GM19035 (cell line): ENCODE measurements around the gene AHCYL1.
"Not testable (repeated sequence)": the region's sequence is repeated elsewhere in the genome, so short reads cannot be mapped to it uniquely, and the experiment has no call there.

Experiments
- ATAC-seq: cut with Tn5 transposase; IDR thresholded peaks from one replicate; pipeline ENCODE4 v1.9.1; 2021; ENCODE audit not compliant: unreplicated experiment

The AHCYL1 gene

GRCh38 chr1:109996476-109996875, 11.9 kb downstream of the AHCYL1 start:
- ATAC-seq: no peak

DNA sequence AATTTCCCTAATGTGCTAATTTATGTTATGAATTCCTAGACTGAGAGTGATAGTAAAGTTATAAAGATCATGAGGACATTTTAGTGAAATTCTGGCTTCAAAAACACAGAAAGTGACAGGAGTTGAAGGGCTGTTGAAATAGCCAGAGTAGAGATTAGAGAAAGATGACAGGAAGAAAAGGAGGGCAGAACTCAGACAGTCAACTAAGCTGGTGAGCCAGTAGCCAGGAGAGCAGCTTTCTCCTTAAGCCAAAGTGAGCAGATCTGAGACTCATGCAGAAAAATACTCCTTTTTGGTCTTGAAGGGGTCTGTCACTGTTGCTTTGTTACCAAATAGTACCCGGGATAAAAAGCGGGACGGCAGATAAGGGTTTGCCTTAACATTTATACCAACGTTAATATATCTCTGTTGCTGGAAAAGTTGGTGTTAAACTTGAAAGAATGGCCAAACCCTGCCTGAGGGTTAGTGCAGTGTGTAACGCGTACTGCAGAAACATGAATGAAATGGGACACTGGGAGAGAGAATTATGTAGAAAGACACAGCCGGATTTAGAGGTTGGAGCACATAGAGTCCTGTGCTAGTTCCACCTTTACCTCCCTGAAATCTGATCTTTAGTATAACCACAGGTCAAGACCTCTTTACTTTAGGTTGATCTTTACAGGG, 12.8 kb downstream of the AHCYL1 start:
- ATAC-seq: no peak

- no peak for ATAC-seq
Measured at GRCh38 chr1:109997867-109998229, 13.3 kb downstream of the AHCYL1 start.

- ATAC-seq: no peak
Measured at GRCh38 chr1:110002695-110003094, 18.1 kb downstream of the AHCYL1 start.

DNA sequence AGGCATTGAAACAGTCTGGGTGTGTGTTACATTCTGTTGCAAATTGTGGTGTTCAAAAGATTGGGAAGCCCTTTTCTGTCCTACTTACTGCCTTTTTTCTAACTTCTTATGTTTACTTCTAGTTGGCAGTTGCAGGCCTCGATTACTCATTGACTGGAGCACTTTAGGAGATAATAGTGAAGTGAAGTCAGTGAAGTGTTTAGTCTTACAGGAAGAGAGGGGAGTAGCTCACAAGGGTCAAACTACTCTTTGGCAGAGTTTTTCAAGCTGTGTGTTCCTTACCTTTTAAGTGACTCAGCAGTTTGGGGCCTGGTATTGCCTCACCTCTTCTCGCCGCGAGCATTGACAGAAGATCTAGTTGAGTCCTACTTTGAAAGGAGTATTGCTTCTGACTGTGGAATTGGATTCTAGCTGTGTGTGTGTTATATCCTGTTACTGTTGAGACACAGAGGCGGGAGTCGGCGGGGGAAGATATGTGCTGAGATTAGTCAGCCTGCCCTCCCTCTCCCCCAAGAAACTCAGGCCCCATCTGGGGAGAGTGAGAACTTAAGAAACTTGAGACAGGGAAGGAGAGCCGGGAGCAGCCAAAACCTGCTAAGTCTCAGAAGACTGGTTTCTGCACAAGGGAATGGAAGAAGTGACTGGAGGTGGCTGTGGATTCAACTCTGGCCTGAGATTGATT, 19.3 kb downstream of the AHCYL1 start:
- ATAC-seq: peak; percentile 54

- no peak for ATAC-seq
Measured at GRCh38 chr1:110004583-110004982, 20.0 kb downstream of the AHCYL1 start.

GRCh38 chr1:110005971-110006370, 21.4 kb downstream of the AHCYL1 start:
- ATAC-seq: no peak

GRCh38 chr1:110006516-110006915, 22.0 kb downstream of the AHCYL1 start:
- ATAC-seq: no peak

DNA sequence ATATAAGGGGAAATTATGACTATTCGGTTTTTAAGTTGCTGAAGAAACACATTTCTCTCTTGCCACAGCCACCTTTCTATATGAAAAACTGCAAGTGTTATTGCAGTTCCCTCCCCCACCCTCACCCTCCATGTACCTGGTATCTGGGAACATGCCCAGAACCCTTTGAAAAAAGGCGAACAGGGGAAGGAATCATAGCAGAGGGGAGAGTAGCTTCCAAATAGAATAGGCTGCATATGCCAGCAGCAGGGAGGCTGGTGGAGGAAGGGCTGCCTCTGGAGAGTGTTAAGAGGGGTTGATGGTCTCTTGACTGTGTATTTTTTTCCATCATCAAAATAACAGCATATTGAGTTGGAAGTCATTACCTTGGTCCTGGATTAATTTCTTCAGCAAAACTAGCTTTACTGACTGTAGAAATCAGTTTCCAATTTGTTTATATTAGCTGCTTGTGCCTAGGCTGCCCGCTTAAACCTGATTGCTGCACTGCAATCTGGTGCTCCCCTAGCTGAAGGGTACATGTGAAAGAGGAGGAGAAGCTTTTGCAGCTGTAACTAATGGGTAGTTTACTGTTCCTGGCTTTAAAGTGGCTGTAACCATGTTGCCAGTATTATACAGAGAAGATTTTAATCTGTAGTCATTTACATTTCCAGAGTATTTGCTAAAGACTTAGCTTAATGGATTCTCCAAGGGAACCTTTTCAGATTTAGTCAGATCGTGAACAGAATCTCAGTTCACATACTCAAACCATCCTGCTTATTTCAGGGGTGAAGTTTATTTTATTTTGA, 22.7 kb downstream of the AHCYL1 start:
- ATAC-seq: no peak

GRCh38 chr1:110008971-110009565, 24.5 kb downstream of the AHCYL1 start:
- no peak for ATAC-seq

DNA sequence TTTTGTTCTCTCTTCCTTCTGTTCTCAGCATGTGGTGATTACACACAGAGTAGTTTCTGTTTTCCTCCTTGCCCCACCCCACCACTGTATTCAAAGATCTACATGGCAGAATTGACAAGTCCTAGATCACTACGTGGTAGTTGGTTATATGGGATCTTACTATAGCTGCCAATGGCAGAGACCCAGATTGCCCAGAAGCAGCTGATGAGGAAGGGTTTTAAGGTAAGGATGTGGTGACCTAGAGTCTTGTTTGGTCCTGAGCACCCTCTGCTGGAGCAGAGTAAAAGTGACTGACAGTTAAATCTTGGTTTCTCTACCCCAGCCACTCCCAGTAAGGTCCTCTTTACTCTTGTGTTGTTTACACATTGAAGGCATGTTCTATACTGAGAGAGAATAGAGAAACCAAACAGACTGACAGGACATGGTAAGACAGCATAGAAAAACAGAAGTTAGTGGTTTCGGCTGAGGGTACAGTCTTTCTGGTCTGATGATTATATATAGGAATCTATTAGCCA, 27.0 kb downstream of the AHCYL1 start:
- ATAC-seq: peak; percentile 95

DNA sequence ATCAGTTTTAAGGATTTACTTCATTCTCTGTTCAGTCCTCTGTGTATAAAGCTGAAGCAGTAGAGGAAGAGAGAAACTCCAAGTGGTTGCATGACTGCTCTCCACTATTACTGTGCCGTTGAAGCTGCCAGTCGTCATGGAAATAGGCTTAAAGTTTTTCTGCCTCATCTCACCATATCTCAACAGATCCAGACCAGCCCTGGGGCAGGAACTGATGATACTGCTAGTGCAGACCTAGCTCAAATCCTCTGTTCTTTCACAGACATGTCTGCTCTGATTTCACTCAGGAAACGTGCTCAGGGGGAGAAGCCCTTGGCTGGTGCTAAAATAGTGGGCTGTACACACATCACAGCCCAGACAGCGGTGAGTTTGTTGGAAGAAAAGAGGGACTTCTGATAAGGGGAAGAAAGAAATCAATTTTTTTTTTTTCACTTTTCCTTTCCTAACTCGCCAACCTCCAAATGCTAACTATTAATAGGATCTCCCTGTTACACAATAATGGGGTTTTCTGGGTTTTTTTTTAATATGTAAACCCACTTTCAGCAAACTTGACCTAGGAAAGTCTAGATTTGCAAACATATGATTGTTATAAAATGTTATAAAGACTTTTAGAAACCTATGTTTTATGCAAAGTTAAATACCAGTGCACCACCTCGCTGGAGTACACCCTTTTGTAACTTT, 27.7 kb downstream of the AHCYL1 start:
- ATAC-seq: peak; percentile 69

DNA sequence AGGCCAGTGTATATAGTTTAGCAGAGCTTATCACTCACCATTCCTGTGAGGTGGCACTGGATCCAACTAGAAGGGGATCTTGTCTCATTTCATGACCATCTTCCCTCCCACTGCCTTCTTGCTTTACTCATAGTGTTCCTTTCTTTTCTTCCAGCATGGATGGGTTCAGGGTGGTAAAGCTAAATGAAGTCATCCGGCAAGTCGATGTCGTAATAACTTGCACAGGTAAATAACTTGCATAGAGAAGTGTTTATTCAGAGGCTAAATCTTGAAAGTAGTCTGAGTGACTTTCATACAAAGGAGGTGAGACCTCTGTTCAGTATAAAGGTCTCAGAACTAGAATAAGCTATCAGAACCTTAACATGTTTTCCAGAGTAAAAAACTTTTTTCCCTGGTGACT, 33.2 kb downstream of the AHCYL1 start:
- no peak for ATAC-seq

DNA sequence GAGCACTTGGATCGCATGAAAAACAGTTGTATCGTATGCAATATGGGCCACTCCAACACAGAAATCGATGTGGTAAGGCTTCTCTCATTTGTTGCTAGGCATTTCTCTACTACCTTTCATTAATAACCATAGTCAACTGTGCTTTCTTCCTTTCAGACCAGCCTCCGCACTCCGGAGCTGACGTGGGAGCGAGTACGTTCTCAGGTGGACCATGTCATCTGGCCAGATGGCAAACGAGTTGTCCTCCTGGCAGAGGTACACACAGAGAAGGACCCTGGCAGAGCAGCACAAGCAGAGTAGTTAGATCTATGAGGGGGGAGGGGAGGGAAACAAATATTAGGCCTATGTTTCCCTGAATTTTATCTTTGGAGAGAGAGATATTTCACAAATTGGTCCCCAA, 33.8 kb downstream of the AHCYL1 start:
- ATAC-seq: no peak

DNA sequence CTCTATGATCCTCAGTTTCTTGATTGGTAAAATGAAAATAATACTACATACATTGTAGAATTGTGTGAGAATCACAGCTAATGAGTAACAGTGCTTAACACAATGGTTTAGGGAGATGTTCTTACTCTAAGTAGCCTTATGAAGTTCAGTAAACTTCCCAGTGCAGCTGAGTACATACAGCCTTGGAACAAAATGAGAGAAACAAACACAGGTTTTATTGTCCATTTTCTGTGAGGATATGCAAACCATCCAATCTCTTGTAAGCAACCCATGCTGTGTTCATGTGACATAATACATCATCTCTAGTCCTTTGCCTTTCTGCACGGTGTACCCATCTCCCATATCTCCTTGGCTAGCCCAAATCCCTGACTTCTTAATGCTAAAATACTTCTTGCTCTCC, 35.2 kb downstream of the AHCYL1 start:
- no peak for ATAC-seq

DNA sequence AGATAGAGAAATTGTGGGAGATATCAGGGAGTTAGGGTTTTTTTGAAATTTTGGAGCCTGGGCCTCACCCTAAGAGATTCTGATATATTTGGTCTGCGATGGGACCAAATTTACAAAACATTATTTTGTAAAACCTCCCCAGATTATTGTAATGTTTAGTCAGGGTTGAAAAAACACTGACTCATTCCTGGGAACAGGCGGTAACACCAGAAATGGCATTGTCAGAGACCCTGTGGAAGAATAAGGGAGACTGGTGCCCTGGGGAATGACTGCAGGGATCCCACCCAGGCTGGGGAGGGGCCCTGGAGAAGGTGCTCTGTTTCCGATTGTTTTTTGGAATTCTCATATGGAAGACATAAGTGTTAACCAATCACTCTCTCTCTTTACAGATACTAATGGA, 36.7 kb downstream of the AHCYL1 start:
- ATAC-seq: no peak

DNA sequence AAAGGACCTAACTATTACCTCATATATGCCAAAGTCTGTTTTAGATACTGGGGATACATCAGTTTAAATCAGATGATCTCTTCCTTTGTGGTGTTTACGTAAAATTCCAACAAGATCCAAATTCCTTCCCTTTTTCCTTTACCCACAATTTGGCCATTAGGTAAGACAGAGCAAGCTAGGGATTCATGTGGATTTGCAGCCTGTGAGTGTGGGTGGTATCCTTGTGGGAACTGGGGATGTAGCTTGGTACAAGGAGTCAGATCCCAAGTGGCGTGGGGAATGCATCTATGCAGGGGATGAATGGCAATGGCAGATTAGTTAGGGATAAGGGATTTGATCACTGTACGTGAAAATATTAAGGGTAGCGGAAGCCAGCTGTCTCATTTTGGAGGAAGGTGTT, 40.0 kb downstream of the AHCYL1 start:
- ATAC-seq: no peak

DNA sequence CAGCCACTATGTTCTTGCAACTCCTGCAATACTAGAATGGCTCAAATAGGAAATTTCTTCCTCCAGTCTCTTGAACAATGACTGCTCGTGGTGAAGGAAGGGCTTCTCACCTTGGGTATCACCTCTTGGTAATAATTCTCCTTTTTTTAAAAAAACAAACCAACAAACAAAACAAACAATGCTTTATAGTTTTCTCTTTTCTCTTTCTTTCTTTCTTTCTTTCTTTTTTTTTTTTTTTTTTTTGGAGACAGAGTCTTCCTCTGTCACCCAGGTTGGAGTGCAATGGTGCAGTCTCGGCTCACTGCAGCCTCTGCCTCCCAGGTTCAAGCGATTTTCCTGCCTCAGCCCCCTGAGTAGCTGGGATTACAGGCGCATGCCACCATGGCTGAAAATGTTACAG, 46.1 kb downstream of the AHCYL1 start:
- not testable (repeated sequence) for ATAC-seq

- no peak for ATAC-seq
Measured at GRCh38 chr1:110032327-110032726, 47.8 kb downstream of the AHCYL1 start.

DNA sequence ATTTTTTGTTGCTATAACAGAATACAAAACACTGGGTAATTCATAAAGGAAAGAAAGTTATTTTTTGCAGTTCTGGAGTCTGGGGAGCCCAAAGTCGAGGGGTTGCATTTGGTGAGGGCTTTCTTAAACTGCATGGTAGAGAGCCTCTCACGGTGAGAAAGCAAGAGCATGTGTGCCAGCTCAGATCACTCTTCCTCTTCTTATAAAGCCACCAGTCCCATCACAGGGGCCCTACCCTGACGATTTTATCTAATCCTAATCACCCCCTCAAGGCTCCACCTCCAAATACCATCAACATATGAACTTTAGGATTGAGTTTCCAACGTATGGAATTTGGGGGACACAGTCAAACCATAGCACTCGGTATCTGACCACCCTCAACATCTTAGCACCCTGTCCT, 48.9 kb downstream of the AHCYL1 start:
- ATAC-seq: no peak

GRCh38 chr1:110034040-110034450, 49.5 kb downstream of the AHCYL1 start:
- no peak for ATAC-seq
